Hair follicular keratinocyte (primary cell): Measurements from ENCODE around the gene ZNF566. TPM values are rescaled to one million over a fixed set of nuclear protein-coding genes. Genes with fewer than 3 reads are reported as not detected.

Experiments used
- total RNA-seq: library from RNA; depleted of rRNA; stranded (reverse); fragments of >200 nt; gene quantifications from 2 replicates; pipeline ENCODE4 v1.2.3, GENCODE V29; 2015

ZNF566 gene
- 3.4 and 4.3 TPM in 2 replicates for total RNA-seq

GRCh38 chr19:36489118-36489919 is at the start of gene ZNF566:
Gene ZNF566 (minus strand): TSS chr19:36489561. CDS start chr19:36476557, 13,004 bp downstream.

GRCh38 chr19:36528194-36528920 is 39.0 kb upstream of the ZNF566 start, which contains the start of gene ZNF260:
Gene ZNF260 (minus strand): TSS chr19:36528271. CDS start chr19:36515238, 13,033 bp downstream.

GRCh38 chr19:36418287-36419001 is 70.9 kb downstream of the ZNF566 start, which contains the start of gene ZFP82:
Gene ZFP82 (minus strand): TSS chr19:36418644. CDS start chr19:36409789, 8,855 bp downstream.

Other genes with a start within 250 kb of the ZNF566 start
- 0.15 and 0.31 TPM in 2 replicates for gene ZFP14, start 110.4 kb downstream of the ZNF566 start, total RNA-seq
- 3.4 and 3.9 TPM in 2 replicates for gene ZFP82, start 70.9 kb downstream of the ZNF566 start, total RNA-seq
- gene ZNF260, start 38.7 kb upstream of the ZNF566 start, total RNA-seq = 5.4 and 7.0 TPM in 2 replicates
- gene ZNF529, start 83.7 kb upstream of the ZNF566 start, total RNA-seq = 3.0 and 6.8 TPM in 2 replicates
- gene ZNF382, start 115.8 kb upstream of the ZNF566 start, total RNA-seq = 5.6 and 9.4 TPM in 2 replicates
- gene ZNF461, start 177.3 kb upstream of the ZNF566 start, total RNA-seq = 1.7 and 6.1 TPM in 2 replicates
- 2.7 and 4.0 TPM in 2 replicates for gene ZNF567, start 198.1 kb upstream of the ZNF566 start, total RNA-seq